SU-DHL-6 (cell line): ENCODE measurements around the gene CNTN1.

Source experiments
- H2AFZ ChIP-seq: fragments of 200-600 bp; sonication (generic); 2 replicates; pipeline ENCODE4 v1.6.1; 2014; ENCODE audit warnings: low read depth, mild to moderate bottlenecking, moderate library complexity, mixed read lengths, antibody characterized with exemption, low read length; ENCODE audit not compliant: severe bottlenecking
- H3F3A ChIP-seq: fragments of 200-600 bp; shearing (Covaris generic); 2 replicates; pipeline ENCODE4 v1.6.0; 2016; ENCODE audit warnings: antibody characterized with exemption, mild to moderate bottlenecking; ENCODE audit not compliant: insufficient read depth
- H3K27ac ChIP-seq: fragments of 200-600 bp; sonication (generic); 2 replicates; pipeline ENCODE4 v1.5.1; 2016; ENCODE audit warnings: low read depth, mild to moderate bottlenecking, low read length, moderate library complexity, mixed read lengths
- H3K27me3 ChIP-seq: fragments of 200-600 bp; sonication (generic), shearing (Covaris generic); 2 replicates; pipeline ENCODE4 v1.6.0; 2014; ENCODE audit warnings: mild to moderate bottlenecking, low read length
- H3K36me3 ChIP-seq: fragments of 200-600 bp; sonication (generic); 2 replicates; pipeline ENCODE4 v1.6.1; 2014; ENCODE audit warnings: mild to moderate bottlenecking, low read length, mixed read lengths
- H3K4me2 ChIP-seq: fragments of 300-600, 200-600 bp; shearing (Covaris generic), sonication (generic); 2 replicates; pipeline ENCODE4 v1.6.0; 2014; ENCODE audit warnings: low read length, low read depth, mild to moderate bottlenecking; ENCODE audit not compliant: poor library complexity, severe bottlenecking
- H3K4me3 ChIP-seq: fragments of 200-600 bp; sonication (generic); 2 replicates; pipeline ENCODE4 v1.5.1; 2014; ENCODE audit warnings: antibody characterized with exemption, low read length, mild to moderate bottlenecking, mixed read lengths; ENCODE audit not compliant: insufficient read depth, poor library complexity, severe bottlenecking
- H3K79me2 ChIP-seq: fragments of 200-600 bp; sonication (generic); 2 replicates; pipeline ENCODE4 v1.6.1; 2014; ENCODE audit warnings: mild to moderate bottlenecking, low read length, moderate library complexity; ENCODE audit not compliant: insufficient read depth
- H3K9ac ChIP-seq: fragments of 200-600 bp; sonication (generic); 2 replicates; pipeline ENCODE4 v1.7.0; 2014; ENCODE audit warnings: mild to moderate bottlenecking, low read length
- H3K9me2 ChIP-seq: fragments of 200-600 bp; sonication (generic); replicated peaks from 2 replicates; pipeline ENCODE4 v1.6.1; 2014; ENCODE audit warnings: low read length; ENCODE audit not compliant: insufficient read depth
- H3K9me3 ChIP-seq: fragments of 200-600 bp; sonication (generic); 2 replicates; pipeline ENCODE4 v1.6.1; 2014; ENCODE audit warnings: low read length, mixed read lengths; ENCODE audit not compliant: insufficient read depth
- H4K20me1 ChIP-seq: fragments of 200-600 bp; sonication (generic); 2 replicates; pipeline ENCODE4 v1.6.1; 2014; ENCODE audit warnings: low read depth, mild to moderate bottlenecking, antibody characterized with exemption, low read length, moderate library complexity, mixed read lengths
- CTCF ChIP-seq: fragments of 200-600 bp; sonication (generic); IDR thresholded peaks from one replicate; pipeline ENCODE4 v1.5.1; 2017; ENCODE audit warnings: antibody characterized with exemption, mild to moderate bottlenecking, low read length, moderate library complexity; ENCODE audit not compliant: insufficient read depth, poor library complexity, severe bottlenecking
- EZH2phosphoT487 ChIP-seq: fragments of 200-600 bp; sonication (generic), shearing (Covaris generic); conservative IDR thresholded peaks from 2 replicates; pipeline ENCODE4 v1.6.1; 2018; ENCODE audit warnings: mild to moderate bottlenecking, antibody characterized with exemption, low read length, moderate library complexity, mixed read lengths

Gene CNTN1

GRCh38 chr12:40996091-40996490 lies 303.9 kb downstream of the CNTN1 start:
- TF ChIP-seq EZH2phosphoT487, result no peak
- no peak for TF ChIP-seq CTCF

GRCh38 chr12:40999210-40999609 lies 307.0 kb downstream of the CNTN1 start:
- H3F3A ChIP-seq, result no peaks in the 10 kb centered on the region
- H3K79me2 ChIP-seq, result no peaks in the 10 kb centered on the region
- no peak for TF ChIP-seq CTCF
- no peak overlapping the region for H3K27ac ChIP-seq
- H2AFZ ChIP-seq, result no peak overlapping the region
- no peaks in the 10 kb centered on the region for H3K36me3 ChIP-seq
- no peaks in the 10 kb centered on the region for H4K20me1 ChIP-seq
- no peaks in the 10 kb centered on the region for H3K9me2 ChIP-seq
- no peak overlapping the region for H3K9ac ChIP-seq
- no peaks in the 10 kb centered on the region for H3K9me3 ChIP-seq
- no peaks in the 10 kb centered on the region for H3K27me3 ChIP-seq
- no peak overlapping the region for H3K4me3 ChIP-seq
- no peak overlapping the region for H3K4me2 ChIP-seq

More at GRCh38 chr12:40996091-40996490, 303.9 kb downstream of the CNTN1 start:
- Histone ChIP-seq H3K9me3 (no peaks in the 10 kb centered on the region), H3K4me3 (no peak overlapping the region), H3K9me2 (no peaks in the 10 kb centered on the region), H3K9ac (no peak overlapping the region), H4K20me1 (no peaks in the 10 kb centered on the region), H3K27ac (no peak overlapping the region), H3K79me2 (no peaks in the 10 kb centered on the region), H3F3A (no peaks in the 10 kb centered on the region), H3K36me3 (no peaks in the 10 kb centered on the region), H3K27me3 (no peaks in the 10 kb centered on the region), H3K4me2 (no peak overlapping the region), H2AFZ (no peak overlapping the region)

GRCh38 chr12:41008472-41008871 lies 316.2 kb downstream of the CNTN1 start:
- Histone ChIP-seq H3K4me2 (no peak overlapping the region), H3K79me2 (no peaks in the 10 kb centered on the region), H3K9me3 (peaks cover 30% of the 10 kb centered on the region; the same call in 1 of the 2 replicates), H3K4me3 (no peak overlapping the region), H3F3A (no peaks in the 10 kb centered on the region), H3K9ac (no peak overlapping the region), H3K9me2 (no peaks in the 10 kb centered on the region), H3K27ac (no peak overlapping the region), H4K20me1 (no peaks in the 10 kb centered on the region), H2AFZ (no peak overlapping the region), H3K36me3 (no peaks in the 10 kb centered on the region), H3K27me3 (no peaks in the 10 kb centered on the region)
- TF ChIP-seq CTCF (no peak), EZH2phosphoT487 (no peak)

GRCh38 chr12:41011939-41012338 lies 319.7 kb downstream of the CNTN1 start:
- H3K4me3 ChIP-seq, result no peak overlapping the region

More at GRCh38 chr12:41011939-41012338, 319.7 kb downstream of the CNTN1 start:
- Histone ChIP-seq H3K27ac (no peak overlapping the region), H3K9ac (no peak overlapping the region), H2AFZ (no peak overlapping the region), H3K36me3 (no peaks in the 10 kb centered on the region), H3F3A (no peaks in the 10 kb centered on the region), H3K79me2 (no peaks in the 10 kb centered on the region), H4K20me1 (no peaks in the 10 kb centered on the region), H3K9me2 (no peaks in the 10 kb centered on the region), H3K27me3 (no peaks in the 10 kb centered on the region), H3K9me3 (peaks cover 30% of the 10 kb centered on the region; the same call in 1 of the 2 replicates), H3K4me2 (no peak overlapping the region)
- TF ChIP-seq CTCF (no peak), EZH2phosphoT487 (no peak)
